HFFc6 (cell line): ENCODE measurements around the gene TMEM243. TPM values are rescaled to one million over a fixed set of nuclear protein-coding genes. Genes with fewer than 3 reads are reported as not detected.

ENCODE experiments used
- DNase-seq: peaks from one replicate; pipeline ENCODE4 v3.0.0-alpha.2; 2018
- H3K27ac Mint-ChIP-seq: 2 replicates; pipeline ENCODE4 v1.8.0; 2020; ENCODE audit warnings: mild to moderate bottlenecking, mixed read lengths
- H3K27me3 Mint-ChIP-seq: 2 replicates; pipeline ENCODE4 v1.8.0; 2021; ENCODE audit warnings: mild to moderate bottlenecking, moderate library complexity, mixed read lengths; ENCODE audit not compliant: insufficient read depth
- H3K36me3 Mint-ChIP-seq: 2 replicates; pipeline ENCODE4 v1.8.0; 2021; ENCODE audit warnings: low read depth, mixed read lengths
- H3K4me1 Mint-ChIP-seq: 2 replicates; pipeline ENCODE4 v1.8.0; 2020; ENCODE audit warnings: low read depth, mixed read lengths
- H3K4me3 Mint-ChIP-seq: 2 replicates; pipeline ENCODE4 v1.8.0; 2020; ENCODE audit warnings: mild to moderate bottlenecking, moderate library complexity, mixed read lengths
- H3K9me3 Mint-ChIP-seq: 2 replicates; pipeline ENCODE4 v1.8.0; 2020; ENCODE audit warnings: mild to moderate bottlenecking, mixed read lengths
- total RNA-seq, 6 experiments: library from RNA; stranded (reverse); fragmentation: NEBNext Ultra II Directional; extraction: Animal tissue kit (Norgen Biotek cat#: 25700); gene quantifications; 2 replicates in 1 of 6; 3 replicates in 5 of 6; pipeline ENCODE4 v1.2.3, GENCODE V29; 2021
- TF ChIP-seq, protein P1 (sequence below): fragments of 200-600 bp; sonication (generic); IDR thresholded peaks from 2 replicates; pipeline ENCODE4 v1.5.0; 2021; ENCODE audit warnings: antibody characterized with exemption, mild to moderate bottlenecking

Gene TMEM243
- total RNA-seq, 6 experiments from 2014 or later = 16.3 to 20.9 (median 17.2) TPM

DNA sequence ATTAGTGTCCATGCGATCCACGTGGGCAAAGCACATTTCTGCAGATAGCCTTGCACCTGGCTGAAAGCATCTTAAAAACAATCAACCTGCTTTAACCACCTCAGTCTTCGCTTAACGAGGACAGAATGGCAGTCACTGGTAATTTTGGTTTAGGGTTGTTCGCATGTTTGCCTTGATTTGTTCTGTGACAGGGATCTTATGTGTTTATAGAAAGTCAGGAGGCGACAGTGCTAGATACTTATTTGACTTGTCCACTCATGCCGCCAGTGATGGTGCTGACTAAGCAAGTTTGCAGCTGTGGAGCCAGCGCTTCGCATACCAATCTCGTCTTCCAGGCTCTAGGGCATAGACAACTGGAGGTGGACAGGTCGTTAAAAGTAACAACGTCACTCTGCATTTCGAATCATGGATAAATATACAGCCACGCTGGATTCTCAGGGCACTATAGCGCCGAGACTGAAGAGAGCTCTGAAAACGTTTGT lies 1.2 kb upstream of the TMEM243 start:
- Mint-ChIP-seq H3K27me3 (no peaks in the 10 kb centered on the region; the same call in 1 of the 2 replicates), H3K27ac (peak overlapping the region; percentile 50; the same call in 1 of the 2 replicates), H3K9me3 (no peaks in the 10 kb centered on the region), H3K4me3 (peak overlapping the region; percentile 95), H3K36me3 (no peaks in the 10 kb centered on the region), H3K4me1 (peaks cover 35% of the 10 kb centered on the region)
- TF ChIP-seq, protein P1, sequence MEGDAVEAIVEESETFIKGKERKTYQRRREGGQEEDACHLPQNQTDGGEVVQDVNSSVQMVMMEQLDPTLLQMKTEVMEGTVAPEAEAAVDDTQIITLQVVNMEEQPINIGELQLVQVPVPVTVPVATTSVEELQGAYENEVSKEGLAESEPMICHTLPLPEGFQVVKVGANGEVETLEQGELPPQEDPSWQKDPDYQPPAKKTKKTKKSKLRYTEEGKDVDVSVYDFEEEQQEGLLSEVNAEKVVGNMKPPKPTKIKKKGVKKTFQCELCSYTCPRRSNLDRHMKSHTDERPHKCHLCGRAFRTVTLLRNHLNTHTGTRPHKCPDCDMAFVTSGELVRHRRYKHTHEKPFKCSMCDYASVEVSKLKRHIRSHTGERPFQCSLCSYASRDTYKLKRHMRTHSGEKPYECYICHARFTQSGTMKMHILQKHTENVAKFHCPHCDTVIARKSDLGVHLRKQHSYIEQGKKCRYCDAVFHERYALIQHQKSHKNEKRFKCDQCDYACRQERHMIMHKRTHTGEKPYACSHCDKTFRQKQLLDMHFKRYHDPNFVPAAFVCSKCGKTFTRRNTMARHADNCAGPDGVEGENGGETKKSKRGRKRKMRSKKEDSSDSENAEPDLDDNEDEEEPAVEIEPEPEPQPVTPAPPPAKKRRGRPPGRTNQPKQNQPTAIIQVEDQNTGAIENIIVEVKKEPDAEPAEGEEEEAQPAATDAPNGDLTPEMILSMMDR = no peak
- DNase-seq = peak; percentile 39

DNA sequence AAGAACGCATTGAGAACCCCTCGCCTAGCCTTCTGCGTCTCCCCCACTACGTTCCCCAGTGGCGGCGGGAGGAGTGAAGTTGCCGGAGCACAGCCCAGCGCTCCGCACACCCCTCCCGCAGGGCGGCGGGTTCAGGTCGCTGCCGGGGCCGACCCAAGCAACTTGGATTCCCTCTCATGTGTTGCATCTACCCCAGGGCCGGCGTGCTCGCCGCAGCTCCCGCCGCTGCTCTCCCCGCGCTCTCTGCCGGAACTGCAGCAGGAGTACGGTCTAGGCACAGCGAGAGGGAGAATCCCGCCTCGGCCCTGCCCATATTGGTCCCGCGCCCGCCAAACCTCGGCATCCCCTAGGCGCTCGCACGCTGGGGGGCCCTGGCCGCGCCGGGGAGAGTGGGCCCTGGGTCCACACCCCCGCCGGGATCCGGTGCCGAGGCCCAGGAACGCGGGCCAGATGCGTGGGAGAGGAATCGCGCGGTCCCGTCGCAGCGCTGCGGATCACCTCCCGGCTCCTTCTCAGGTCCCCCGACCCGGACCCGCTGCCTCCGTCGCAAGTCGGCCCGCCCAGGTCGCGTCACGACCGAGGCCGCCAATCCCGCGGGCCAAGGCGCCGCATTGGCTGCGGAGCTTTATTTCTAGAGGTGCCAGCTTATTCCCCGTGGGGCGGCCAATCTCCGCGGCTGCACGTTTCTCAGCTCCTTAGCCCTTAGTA lies 648 bp upstream of the TMEM243 start:
- Mint-ChIP-seq H3K27ac (peak overlapping the region; percentile 92), H3K4me3 (peak overlapping the region; percentile 95), H3K4me1 (peaks cover 30% of the 10 kb centered on the region), H3K27me3 (no peaks in the 10 kb centered on the region), H3K9me3 (no peaks in the 10 kb centered on the region), H3K36me3 (no peaks in the 10 kb centered on the region)
- peak; percentile 66 for DNase-seq
- TF ChIP-seq, protein P1 = no peak

DNA sequence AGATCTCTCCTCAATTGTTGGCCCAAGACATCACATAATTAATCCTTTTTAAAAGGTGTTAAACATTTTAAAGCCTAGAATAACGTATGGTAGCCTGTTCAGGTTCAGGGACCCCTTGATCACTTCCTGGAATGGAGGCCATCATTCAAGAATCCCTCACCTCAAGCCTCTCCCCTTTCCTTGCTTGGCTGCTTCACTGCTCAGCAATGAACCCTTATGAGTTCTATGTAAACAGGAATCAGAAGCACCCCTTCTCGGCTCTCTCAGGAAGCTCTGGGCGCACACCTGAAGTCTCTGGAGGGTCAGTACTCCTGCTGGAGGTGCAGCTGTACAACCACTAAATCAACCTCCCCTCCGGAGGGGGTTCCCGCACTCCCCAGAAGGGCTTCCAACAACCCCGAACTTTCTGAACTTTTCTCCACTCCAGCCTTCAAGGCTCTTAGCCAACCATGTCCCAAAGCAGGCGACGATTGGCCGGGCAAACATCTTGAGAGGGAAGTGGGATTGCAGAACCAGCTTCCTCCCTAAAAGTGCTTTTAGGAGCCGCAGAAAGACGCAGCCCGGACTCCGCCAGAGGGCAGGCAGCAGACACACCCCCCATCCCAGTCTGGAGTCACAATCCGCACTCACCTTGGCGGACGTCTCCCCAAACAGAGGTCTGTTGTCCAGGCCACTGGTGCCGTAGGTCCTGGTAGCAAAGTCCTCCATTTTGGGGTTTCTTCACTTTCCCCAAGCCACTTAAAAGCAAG lies 562 bp downstream of the TMEM243 start:
- no peaks in the 10 kb centered on the region for H3K36me3 Mint-ChIP-seq
- H3K4me3 Mint-ChIP-seq = peak overlapping the region; percentile 95
- H3K27me3 Mint-ChIP-seq = no peaks in the 10 kb centered on the region
- H3K27ac Mint-ChIP-seq = peak overlapping the region; percentile 92
- H3K9me3 Mint-ChIP-seq = no peaks in the 10 kb centered on the region
- TF ChIP-seq, protein P1 = no peak
- peaks cover 35% of the 10 kb centered on the region for H3K4me1 Mint-ChIP-seq
- peak; percentile 27 for DNase-seq

DNA sequence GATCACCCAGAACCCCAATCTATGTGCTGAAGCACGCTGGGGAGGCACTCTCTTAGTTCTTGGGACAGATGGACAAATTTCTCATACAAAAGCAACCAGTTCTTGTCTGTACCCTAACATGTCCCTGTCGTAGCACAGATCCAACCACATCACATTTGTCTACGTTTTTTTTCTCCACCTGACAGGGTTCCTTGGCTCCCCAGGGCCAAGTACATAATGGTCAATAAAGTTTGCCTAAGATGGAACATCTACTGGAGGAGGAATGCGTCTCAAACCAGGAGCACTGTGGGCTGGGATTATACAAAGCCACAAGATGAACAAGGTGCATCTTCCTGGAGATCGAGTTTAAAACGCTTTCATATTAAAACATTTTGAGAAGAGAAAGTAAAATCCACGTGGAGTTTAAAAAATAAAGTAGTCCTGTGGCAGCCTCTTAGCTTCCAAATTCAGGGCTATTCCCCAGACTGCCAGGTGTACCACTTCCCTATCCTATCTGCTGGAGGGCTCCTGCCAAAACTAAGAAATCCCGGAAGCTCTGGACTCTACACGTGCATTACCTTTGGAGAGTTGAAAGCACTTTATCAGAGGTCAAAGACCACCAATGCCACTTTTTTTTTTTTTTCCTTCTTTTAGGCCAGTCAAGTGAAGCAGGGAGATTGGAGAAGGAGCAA lies 1.4 kb downstream of the TMEM243 start:
- Mint-ChIP-seq H3K36me3 (no peaks in the 10 kb centered on the region), H3K4me3 (peak overlapping the region; percentile 95)

More for the DNA sequence above, 1.4 kb downstream of the TMEM243 start:
- H3K9me3 Mint-ChIP-seq = no peaks in the 10 kb centered on the region
- H3K27ac Mint-ChIP-seq = no peak overlapping the region
- no peak for DNase-seq
- TF ChIP-seq, protein P1 = no peak
- H3K4me1 Mint-ChIP-seq = peaks cover 40% of the 10 kb centered on the region
- H3K27me3 Mint-ChIP-seq = no peaks in the 10 kb centered on the region
